Natural killer cell treated with Interleukin-12 subunit alpha and Interleukin-12 subunit beta and Interleukin-15 and Interleukin-18, amount 100 ng/mL, for 72 hours (primary cell): ENCODE data around the gene KAT2A. TPM values are rescaled to one million over a fixed set of nuclear protein-coding genes. Genes with fewer than 3 reads are reported as not detected.

ENCODE experiments used
- ATAC-seq, 2 donors: fragments of 150-1000 bp; cut with Tn5 transposase in 1 of 2; sonication (Bioruptor Pico), chemical (Tn5 transposase) in 1 of 2; 2 replicates each; pipeline ENCODE4 v1.10.0; 2021
- DNase-seq: peaks from one replicate; pipeline ENCODE4 v3.0.0; 2022; ENCODE audit warnings: low spot score
- H3K27ac Mint-ChIP-seq, 2 donors: 1 replicate in 1 of 2; 2 replicates in 1 of 2; pipeline ENCODE4 v1.8.0; 2022; ENCODE audit warnings: mixed read lengths in 2 of 2, mild to moderate bottlenecking in 1 of 2, moderate library complexity in 1 of 2
- H3K27me3 Mint-ChIP-seq, 2 donors: 1 replicate in 1 of 2; 2 replicates in 1 of 2; pipeline ENCODE4 v1.8.0; 2022; ENCODE audit warnings: mixed read lengths in 2 of 2
- H3K36me3 Mint-ChIP-seq: one replicate; pipeline ENCODE4 v1.8.0; 2022; ENCODE audit warnings: mixed read lengths
- H3K4me1 Mint-ChIP-seq, 2 donors: 1 replicate in 1 of 2; 2 replicates in 1 of 2; pipeline ENCODE4 v1.8.0; 2022; ENCODE audit warnings: low read depth in 2 of 2, mixed read lengths in 2 of 2, mild to moderate bottlenecking in 1 of 2
- H3K4me3 Mint-ChIP-seq: one replicate; pipeline ENCODE4 v1.8.0; 2022; ENCODE audit warnings: mixed read lengths
- H3K9me3 Mint-ChIP-seq: 2 replicates; pipeline ENCODE4 v1.8.0; 2022; ENCODE audit warnings: mixed read lengths
- total RNA-seq, 2 donors: library from RNA; stranded (reverse); gene quantifications; one replicate each; pipeline ENCODE4 v1.2.3, GENCODE V29; 2022

Gene KAT2A
- total RNA-seq, 2 donors from 2014 or later = 16.5 to 56.5 TPM

DNA sequence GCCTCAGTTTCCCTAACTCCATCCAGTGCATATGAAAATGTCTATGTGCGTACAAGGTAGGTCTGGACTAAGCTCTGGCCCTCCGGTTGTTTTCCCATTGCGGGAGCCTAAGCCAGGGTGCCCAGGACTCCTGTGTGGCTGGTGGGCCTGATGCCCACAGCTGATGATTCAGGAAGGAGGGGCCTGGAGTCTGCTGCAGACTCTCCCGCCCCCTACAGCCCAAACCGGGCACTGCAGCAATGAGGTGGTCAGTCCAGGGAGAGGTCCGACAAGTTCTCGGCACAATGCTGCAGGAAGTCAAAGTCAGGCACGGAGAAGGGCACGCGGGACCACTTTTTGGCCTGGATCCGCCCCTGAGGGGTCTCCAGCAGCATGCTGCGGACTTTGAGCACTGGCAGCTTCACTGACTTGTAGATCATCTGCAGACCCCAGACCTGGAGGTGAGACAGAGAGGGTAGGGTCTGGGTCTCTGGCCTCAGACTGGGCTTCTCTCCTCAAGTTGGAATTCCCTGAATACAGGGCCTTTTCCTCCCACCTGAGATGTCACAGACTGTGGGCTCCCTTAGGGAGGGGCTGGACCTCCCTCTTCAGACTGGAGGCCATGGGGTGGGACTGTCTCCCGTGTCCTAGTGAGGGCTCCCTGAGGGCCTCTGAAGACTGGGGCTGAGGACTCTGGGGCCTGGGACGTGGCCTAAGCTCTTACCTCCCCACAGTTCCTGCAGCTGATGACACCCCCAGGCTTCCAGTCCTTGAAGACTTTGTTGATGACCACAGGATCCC is 19.5 kb downstream of the KAT2A start:
- Mint-ChIP-seq H3K4me3 (no peak overlapping the region), H3K4me1 (peaks cover 0 to 11% of the 10 kb centered on the region in 2 donors), H3K27ac (peak overlapping the region in 1 of 2 donors; percentile 37), H3K9me3 (no peaks in the 10 kb centered on the region), H3K36me3 (no peaks in the 10 kb centered on the region), H3K27me3 (peaks cover 0 to 14% of the 10 kb centered on the region in 2 donors)
- DNase-seq = peak; percentile 73
- ATAC-seq = peak; percentile 78 to 85

- H3K27ac Mint-ChIP-seq = no peak overlapping the region
- no peaks in the 10 kb centered on the region for H3K9me3 Mint-ChIP-seq
- ATAC-seq (no peak), DNase-seq (no peak)
- H3K4me3 Mint-ChIP-seq = no peak overlapping the region
- peaks cover 0 to 7% of the 10 kb centered on the region in 2 donors for H3K4me1 Mint-ChIP-seq
- H3K27me3 Mint-ChIP-seq = peaks cover 7 to 18% of the 10 kb centered on the region in 2 donors
- no peaks in the 10 kb centered on the region for H3K36me3 Mint-ChIP-seq
Observed at GRCh38 chr17:42098730-42099399, 22.3 kb downstream of the KAT2A start.

DNA sequence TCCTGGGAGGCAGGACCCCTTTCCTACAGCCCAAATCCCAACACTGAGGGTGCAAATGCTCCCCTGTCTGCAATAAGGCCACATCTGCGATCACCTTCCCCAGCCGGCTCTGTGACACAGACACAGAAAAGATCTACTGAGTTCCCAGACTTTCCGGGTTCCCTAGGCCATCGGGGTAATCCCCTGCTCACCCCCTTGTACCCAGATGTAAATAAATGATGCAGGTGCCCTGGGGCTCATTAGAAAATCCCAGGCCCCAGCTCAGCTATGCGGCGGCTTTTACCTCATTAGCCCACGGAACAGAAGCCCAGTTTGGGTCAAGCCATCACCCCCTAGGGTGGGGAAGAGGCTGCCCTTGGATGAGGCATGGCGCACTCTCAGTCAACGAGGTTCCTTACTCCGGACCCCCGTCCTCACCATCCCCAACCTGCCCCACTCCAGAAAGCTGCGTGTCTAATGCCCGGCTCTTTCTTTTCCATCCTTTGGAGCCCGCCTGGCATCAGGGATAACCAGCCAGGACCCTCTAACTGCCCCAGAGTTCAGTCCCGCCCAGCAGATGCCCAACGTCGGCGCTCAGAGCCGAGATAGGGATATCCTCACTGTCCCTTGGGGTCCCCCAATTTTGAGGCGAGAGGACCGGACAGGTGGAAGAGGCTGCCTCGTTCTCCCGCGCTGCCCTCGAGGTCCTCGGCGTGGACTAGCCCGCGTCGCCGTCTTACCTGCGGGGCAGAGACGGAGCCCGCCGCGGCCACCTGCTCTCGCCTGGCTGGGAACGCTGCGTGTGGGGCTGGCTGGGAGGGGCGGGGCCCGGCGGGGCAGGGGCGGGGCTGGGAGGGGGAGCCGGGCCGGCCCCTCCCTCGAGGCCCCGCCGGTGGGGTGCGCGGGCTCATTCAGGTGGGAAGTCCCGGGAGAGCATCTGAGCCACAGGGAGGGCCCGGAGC is 23.2 kb downstream of the KAT2A start, which contains the start of gene ZNF385C:
Gene ZNF385C, minus strand, starts transcription at position 783 of the 941 bp plus-strand sequence. CDS start 35,417 bp downstream, outside the sequence.
- Mint-ChIP-seq H3K9me3 (no peaks in the 10 kb centered on the region), H3K4me3 (no peak within 1 kb of the TSS), H3K36me3 (no peaks in the 10 kb centered on the region), H3K27ac (no peak within 1 kb of the TSS), H3K4me1 (peaks cover 0 to 7% of the 10 kb centered on the region in 2 donors), H3K27me3 (peaks cover 8 to 18% of the 10 kb centered on the region in 2 donors)
- ATAC-seq (no peak), DNase-seq (no peak)

- H3K4me3 Mint-ChIP-seq = no peak overlapping the region
- peak in 1 of 2 donors; percentile 22 for ATAC-seq
- peaks cover 0 to 6% of the 10 kb centered on the region in 2 donors for H3K4me1 Mint-ChIP-seq
- no peak for DNase-seq
- H3K27me3 Mint-ChIP-seq = peaks cover 8 to 18% of the 10 kb centered on the region in 2 donors
- no peaks in the 10 kb centered on the region for H3K36me3 Mint-ChIP-seq
- no peak overlapping the region for H3K27ac Mint-ChIP-seq
- no peaks in the 10 kb centered on the region for H3K9me3 Mint-ChIP-seq
Observed at GRCh38 chr17:42096360-42097111, 24.6 kb downstream of the KAT2A start.

- ATAC-seq (peak in 1 of 2 donors; percentile 26), DNase-seq (no peak)
- peaks cover 0 to 4% of the 10 kb centered on the region in 2 donors for H3K4me1 Mint-ChIP-seq
Observed at GRCh38 chr17:42094375-42095069, 26.6 kb downstream of the KAT2A start.

GRCh38 chr17:42092939-42093338 is 28.2 kb downstream of the KAT2A start:
- Mint-ChIP-seq H3K36me3 (no peaks in the 10 kb centered on the region), H3K27me3 (peaks cover 8 to 18% of the 10 kb centered on the region in 2 donors), H3K27ac (no peak overlapping the region), H3K9me3 (no peaks in the 10 kb centered on the region), H3K4me1 (peaks cover 0 to 2% of the 10 kb centered on the region in 2 donors), H3K4me3 (no peak overlapping the region)
- no peak for DNase-seq
- ATAC-seq = no peak

More at GRCh38 chr17:42094375-42095069, 26.6 kb downstream of the KAT2A start:
- H3K9me3 Mint-ChIP-seq = no peaks in the 10 kb centered on the region
- H3K27me3 Mint-ChIP-seq = peaks cover 8 to 19% of the 10 kb centered on the region in 2 donors
- no peak overlapping the region for H3K4me3 Mint-ChIP-seq
- no peak overlapping the region for H3K27ac Mint-ChIP-seq
- H3K36me3 Mint-ChIP-seq = no peaks in the 10 kb centered on the region

DNA sequence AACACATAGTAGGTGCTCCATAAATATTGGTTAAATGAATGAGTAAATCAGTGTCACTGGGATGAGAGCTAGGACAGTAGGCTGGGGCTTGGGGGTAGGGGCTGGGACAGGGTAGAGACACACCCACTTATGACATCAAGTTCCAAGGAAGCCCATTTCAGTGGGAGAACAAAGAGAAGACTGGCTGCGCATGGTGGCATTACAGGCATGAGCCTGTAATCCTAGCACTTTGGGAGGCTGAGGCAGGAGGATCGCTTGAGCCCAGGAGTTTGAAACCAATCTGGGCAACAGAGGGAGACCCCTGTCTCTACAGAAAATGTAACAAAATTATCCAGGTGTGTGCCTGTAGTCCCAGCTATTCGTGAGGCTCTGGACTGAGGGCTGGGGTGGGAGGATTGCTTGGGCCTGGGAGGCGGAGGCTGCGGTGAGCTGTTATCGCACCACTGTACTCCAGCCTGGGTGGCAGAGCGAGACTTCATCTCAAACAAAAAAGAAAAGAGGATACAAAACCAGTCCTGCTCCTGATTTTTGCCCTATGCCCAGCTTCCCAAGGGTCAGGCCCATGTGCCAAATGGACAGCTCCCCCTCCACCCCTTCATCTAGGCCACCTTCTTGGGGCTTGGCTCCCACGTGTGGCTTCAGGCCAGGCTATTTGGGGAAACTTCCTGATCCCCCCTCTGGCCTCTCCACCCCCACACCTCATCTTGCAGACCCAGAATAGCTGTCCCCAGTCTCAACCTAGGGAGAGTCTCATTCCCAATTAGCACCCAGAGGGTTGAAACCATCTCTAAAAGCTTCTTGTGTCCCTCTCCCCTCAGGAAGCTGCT is 30.0 kb downstream of the KAT2A start:
- Mint-ChIP-seq H3K4me3 (no peak overlapping the region), H3K36me3 (no peaks in the 10 kb centered on the region), H3K9me3 (no peaks in the 10 kb centered on the region), H3K27ac (no peak overlapping the region), H3K4me1 (no peaks in the 10 kb centered on the region), H3K27me3 (peaks cover 8% of the 10 kb centered on the region in 2 donors)
- no peak for DNase-seq
- no peak for ATAC-seq

DNA sequence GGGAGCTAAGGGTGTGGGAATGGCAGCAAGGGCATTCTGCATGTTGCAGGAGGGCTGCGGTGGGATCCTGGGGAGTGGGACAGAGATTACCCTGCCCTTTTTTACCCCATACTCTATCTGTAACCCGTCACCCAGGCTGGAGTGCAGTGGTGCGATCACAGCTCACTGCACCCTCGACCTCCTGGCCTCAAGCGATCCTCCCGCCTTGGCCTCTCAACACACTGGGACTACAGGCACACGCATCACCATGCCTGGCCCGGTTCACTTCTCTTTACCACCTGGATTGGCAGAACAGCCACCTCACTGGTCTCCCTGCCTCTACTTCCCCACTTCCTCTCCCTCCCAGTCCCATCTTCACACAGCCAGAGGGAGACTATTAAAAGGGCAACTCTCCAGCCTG is 32.4 kb downstream of the KAT2A start:
- no peak for DNase-seq
- Mint-ChIP-seq H3K4me3 (no peak overlapping the region), H3K27ac (no peak overlapping the region), H3K4me1 (no peaks in the 10 kb centered on the region), H3K9me3 (no peaks in the 10 kb centered on the region), H3K36me3 (no peaks in the 10 kb centered on the region), H3K27me3 (peaks cover 0 to 5% of the 10 kb centered on the region in 2 donors)
- ATAC-seq = no peak

DNA sequence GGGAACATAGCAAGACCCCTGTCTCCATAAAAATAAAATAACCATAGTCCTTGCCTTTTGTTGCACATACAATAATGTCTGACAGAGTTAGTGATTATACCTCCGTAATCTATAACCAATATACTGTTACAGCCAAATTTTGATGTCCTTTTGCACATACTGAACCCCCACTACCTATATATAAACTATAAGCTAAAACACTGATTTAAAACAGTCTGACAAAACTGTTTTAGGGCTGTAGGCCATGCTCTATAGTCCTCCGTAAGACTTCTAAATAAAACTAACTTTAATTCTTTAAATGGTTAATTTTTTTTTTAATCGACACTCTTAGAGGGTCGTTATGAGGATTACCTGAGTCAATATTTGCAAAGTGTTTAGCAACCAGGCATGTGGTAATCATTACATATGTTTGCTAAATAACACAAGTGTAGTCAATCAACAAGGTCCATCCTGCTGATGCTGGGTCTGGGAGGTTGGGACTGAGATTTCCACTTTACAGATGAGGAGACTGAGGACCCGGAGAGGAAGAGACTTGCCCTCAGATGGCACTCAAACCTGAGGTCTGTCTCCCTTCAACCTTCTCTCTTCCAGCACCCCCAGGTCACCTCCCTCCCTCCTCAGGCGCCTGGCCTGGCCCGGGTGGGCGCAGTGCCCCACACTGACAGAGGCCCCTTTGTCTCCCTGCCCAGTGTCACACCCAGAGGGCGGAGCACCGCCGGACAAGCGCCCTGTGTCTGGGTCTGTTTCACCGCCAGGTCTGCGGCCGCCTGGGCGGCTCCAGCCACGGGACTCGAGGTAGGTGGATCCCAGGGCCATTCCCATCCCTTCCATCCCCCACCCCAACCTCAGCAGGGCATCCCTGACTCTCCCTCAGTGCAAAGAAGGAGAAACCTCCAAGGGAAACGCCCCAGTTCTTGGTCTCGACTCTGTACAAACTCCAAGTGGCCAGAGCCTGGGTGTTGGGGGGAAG is 33.1 kb downstream of the KAT2A start:
- no peak for DNase-seq
- Mint-ChIP-seq H3K9me3 (no peaks in the 10 kb centered on the region), H3K27me3 (peaks cover 0 to 5% of the 10 kb centered on the region in 2 donors)

DNA sequence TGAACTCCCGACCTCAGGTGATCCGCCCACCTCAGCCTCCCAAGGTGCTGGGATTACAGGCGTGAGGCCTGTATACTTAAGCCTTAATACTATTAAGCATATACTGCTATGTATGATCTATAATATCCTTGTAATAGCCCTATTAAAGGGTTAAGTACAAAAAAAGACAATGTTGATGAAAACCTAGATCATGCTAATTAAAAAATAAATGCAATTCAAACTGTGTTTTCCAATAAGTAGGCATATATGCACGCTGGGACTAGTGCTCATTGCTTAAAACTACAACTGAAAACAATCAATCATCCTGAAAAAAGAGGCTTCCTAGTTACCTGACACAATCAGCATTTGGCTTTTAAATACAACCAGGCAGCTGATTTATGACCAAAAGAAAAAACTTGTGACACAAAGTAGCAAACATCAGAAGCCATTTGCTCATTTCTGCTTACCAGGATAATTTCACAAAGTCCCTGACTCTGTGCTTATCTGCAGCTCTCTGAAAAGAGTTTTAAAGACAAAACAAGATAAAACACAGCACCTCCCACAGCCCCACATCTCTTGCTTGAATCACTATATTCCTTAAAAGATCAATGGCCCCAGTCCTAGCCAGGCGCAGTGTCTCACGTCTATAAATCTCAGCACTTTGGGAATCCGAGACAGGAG is 34.0 kb downstream of the KAT2A start:
- Mint-ChIP-seq H3K27me3 (peaks cover 0 to 5% of the 10 kb centered on the region in 2 donors), H3K36me3 (no peaks in the 10 kb centered on the region)
- no peak for ATAC-seq

More for the DNA sequence above, 33.1 kb downstream of the KAT2A start:
- Mint-ChIP-seq H3K27ac (no peak overlapping the region), H3K4me3 (no peak overlapping the region), H3K36me3 (no peaks in the 10 kb centered on the region), H3K4me1 (no peaks in the 10 kb centered on the region)
- ATAC-seq = no peak

More for the DNA sequence above, 34.0 kb downstream of the KAT2A start:
- no peak overlapping the region for H3K4me3 Mint-ChIP-seq
- H3K27ac Mint-ChIP-seq = no peak overlapping the region
- H3K4me1 Mint-ChIP-seq = no peaks in the 10 kb centered on the region
- no peak for DNase-seq
- H3K9me3 Mint-ChIP-seq = no peaks in the 10 kb centered on the region
